Stimulated activated CD8-positive, alpha-beta memory T cell treated with anti-CD3 and anti-CD28 coated beads, Interleukin-15, amount 100 ng/mL, for 4 hours (primary cell): Measurements from ENCODE around the gene BCL2L13.
"Not testable (repeated sequence)": the region's sequence is repeated elsewhere in the genome, so short reads cannot be mapped to it uniquely, and the experiment has no call there.

Source experiments
- DNase-seq, 2 donors: peaks; one replicate each; pipeline ENCODE4 v3.0.0-alpha.2; 2020; ENCODE audit warnings: low read depth in 2 of 2

Gene BCL2L13

GRCh38 chr22:17694752-17695151, 56.2 kb downstream of the BCL2L13 start:
- no peak for DNase-seq

DNA sequence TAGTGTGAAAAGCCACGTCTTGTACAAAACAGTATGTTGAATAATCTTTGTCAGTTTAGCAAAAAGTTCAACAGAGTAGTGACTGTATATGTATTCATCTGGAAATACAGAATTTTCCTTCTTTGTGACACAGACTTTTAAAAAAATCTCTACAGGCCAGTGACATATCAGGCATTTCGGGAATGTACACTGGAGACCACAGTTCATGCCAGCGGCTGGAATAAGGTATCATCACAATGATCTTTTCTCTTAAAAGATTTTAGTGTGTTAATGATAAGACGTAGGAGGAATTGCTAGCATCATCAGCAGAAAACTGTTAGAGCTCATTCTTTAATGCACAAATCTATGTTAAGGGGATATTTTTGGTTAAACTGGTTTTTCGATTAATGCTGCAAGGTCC, 57.4 kb downstream of the BCL2L13 start:
- no peak for DNase-seq

DNA sequence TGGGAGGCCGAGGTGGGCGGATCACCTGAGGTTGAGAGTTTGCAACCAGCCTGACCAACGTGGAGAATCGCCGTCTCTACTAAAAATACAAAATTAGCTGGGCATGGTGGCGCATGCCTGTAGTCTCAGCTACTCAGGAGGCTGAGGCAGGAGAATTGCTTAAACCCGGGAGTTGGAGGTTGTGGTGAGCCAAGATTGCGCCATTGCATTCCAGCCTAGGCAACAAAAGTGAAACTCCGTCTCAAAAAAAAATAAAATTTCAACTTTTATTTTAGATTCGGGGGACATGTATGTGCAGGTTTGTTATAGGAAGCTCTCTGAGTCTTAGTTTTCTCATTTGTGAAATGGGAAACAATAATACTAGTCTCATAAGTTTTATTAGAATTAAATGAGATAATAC, 58.6 kb downstream of the BCL2L13 start:
- DNase-seq = not testable (repeated sequence)

- DNase-seq = not testable (repeated sequence)
These were observed 59.7 kb downstream of the BCL2L13 start for GRCh38 chr22:17698276-17698675.

DNA sequence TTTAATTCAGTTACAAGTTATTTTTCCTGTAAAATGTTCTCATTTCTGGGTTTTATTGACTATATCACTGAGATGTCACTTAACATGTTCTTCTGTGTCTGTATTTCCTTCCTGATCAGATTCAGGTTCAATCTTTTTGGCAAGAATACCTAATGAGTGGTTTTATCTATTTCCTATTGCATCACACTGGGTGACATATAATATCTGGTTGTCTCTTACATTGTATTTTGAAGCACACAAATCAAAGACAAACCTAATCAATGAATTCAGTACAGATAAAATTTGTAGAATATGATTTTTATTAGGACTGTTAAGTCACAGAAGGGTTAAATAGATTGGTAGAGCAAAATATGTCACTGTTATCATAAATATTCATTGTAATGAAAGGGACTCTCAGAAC, 60.4 kb downstream of the BCL2L13 start:
- no peak for DNase-seq

GRCh38 chr22:17699696-17700340, 61.3 kb downstream of the BCL2L13 start:
- no peak for DNase-seq

- DNase-seq = no peak
These were observed 62.2 kb downstream of the BCL2L13 start for GRCh38 chr22:17700778-17701177.

- DNase-seq = no peak
These were observed 65.3 kb downstream of the BCL2L13 start for GRCh38 chr22:17703811-17704210.

DNA sequence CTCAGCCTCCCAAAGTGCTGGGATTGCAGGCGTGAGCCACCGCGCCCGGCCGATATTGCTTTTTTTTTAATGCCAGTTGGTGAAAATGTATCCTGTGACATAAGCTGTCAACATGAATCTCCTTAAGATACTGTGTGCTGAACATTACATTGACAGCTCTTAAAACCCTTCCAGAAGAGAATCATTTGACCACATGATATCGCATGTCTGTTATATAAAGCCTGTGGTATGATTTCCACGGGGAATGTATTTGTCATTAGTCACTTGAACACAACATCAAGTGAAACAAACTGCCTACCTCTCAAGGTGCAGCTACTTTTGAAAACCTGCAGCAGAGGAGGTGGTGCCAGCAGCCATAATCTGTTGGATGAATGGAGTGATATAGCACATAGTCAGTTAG, 67.0 kb downstream of the BCL2L13 start:
- DNase-seq = no peak

GRCh38 chr22:17705951-17706900, 67.7 kb downstream of the BCL2L13 start:
- DNase-seq = peak; percentile 3 to 11

GRCh38 chr22:17706947-17707346, 68.4 kb downstream of the BCL2L13 start:
- no peak for DNase-seq

GRCh38 chr22:17707526-17707925, 69.0 kb downstream of the BCL2L13 start:
- DNase-seq = no peak

DNA sequence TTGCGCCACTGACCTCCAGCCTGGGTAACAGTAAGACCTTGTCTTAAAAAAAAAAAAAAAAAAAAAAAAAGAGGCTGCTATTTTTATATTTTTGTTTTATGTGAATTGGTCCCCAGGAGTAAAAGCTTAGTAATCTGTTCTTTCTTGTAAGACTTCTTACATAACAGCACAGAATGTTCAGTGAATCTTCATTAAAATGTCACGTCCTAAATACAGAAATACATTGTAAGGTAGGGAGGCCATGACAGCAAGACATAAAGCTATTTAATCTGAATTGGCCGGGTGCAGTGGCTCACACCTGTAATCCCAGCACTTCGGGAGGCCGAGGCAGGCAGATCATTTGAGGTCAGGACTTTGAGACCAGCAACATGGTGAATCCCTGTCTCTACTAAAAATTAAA, 71.5 kb downstream of the BCL2L13 start:
- DNase-seq = no peak

GRCh38 chr22:17712441-17712840, 73.9 kb downstream of the BCL2L13 start:
- no peak for DNase-seq

GRCh38 chr22:17716529-17716928, 78.0 kb downstream of the BCL2L13 start:
- DNase-seq = no peak

GRCh38 chr22:17717708-17718107, 79.2 kb downstream of the BCL2L13 start:
- DNase-seq = no peak

DNA sequence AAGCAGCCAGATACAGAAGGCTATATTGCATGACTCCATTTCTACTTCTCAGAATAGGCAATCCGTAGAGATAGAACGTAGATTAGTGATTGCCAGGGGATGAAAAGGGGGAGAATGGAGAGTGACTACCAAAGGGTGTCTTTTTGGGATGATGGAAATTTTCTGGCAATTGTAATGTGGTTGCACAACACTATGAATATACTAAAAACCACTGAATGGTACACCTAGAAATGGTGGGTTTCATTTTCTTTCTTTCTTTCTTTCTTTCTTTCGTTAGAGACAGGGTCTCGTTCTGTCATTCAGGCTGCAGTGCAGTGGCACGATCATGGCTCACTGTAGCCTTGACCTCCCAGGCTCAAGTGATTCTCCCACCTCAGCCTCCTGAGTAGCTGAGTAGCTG, 81.4 kb downstream of the BCL2L13 start:
- DNase-seq = no peak

DNA sequence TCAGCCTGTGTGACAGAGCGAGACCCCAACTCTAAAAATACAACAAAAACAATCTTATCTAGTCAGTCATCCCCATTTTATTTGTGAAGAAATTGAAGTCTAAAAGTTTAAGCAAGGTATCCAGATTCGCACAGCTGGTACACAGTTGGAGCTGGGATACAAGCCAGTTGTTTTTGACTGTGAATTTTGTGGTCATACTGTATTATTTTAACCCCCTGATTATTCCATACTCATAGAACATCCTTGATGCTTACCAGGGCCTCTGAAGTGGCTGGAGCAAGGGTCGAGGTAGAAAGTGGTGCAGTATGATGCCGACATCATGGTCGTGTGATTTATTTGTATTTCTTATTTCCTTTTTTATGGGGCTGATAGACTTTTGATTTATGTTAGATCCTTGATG, 85.7 kb downstream of the BCL2L13 start:
- no peak for DNase-seq

GRCh38 chr22:17724678-17725499, 86.3 kb downstream of the BCL2L13 start:
- DNase-seq = no peak

DNA sequence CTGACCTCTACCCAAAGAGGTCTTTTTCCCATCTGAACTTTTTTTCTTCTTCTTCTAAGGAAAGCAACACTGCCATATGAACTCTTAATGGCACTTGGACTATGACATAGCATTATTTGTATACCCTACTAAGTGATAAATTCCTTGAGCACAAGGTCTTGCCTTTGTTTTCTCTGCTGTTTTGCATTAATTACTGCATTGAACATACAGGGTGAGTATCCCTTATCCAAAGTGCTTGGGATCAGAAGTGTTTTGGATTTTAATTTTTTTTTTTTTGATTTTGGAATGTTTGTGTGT, 86.9 kb downstream of the BCL2L13 start:
- no peak for DNase-seq

- no peak for DNase-seq
These were observed 87.7 kb downstream of the BCL2L13 start for GRCh38 chr22:17726006-17726927.
